HG02642 (cell line): ENCODE measurements around the gene FLRT2.

Source experiments
- ATAC-seq: cut with Tn5 transposase; IDR thresholded peaks from one replicate; pipeline ENCODE4 v1.9.1; 2021; ENCODE audit warnings: mild to moderate bottlenecking; ENCODE audit not compliant: unreplicated experiment, poor library complexity

FLRT2 gene

DNA sequence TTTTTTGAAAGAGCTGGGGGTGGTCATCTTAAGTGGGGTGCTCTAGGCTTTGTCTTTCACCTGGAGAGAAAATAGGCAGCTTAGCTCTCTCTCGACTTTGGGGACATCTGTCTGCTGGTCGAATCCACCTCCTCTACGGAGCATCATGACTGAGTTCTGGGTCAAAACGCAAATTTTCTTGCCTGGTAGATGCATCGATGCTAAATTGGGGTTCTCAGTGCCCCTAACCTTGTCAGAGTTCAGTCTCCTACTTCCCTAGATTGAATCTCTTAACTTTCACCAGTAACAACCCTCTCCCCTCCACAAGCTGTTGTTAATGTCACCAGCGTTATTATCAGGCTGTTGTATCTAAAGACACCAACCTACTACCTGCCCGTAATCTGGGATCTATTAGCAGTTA is 682 bp downstream of the FLRT2 start:
- ATAC-seq = no peak

DNA sequence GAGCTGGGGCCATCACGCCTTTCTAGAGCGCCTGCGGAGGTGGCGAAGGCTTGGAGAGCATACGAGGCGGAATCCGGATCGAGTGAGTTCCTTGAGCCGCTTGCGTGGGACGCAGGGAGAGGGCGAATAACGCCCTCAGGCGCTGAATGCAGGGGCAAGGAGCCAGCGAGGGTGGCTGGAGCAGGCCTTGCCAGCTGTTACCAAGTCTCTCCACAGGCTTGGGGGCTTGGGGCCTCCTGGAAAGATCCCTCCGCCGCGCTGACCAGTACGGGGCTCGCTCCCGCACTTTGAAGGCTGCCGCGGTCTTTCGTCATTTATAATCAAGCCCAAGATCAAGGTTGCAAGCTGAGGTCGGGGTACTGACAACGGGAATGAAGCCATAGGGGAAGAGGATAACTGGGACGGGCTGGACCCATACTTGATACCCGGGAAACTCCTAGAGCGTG is 1.2 kb downstream of the FLRT2 start:
- ATAC-seq = no peak

- no peak for ATAC-seq
Measured at GRCh38 chr14:85531587-85532373, 1.8 kb downstream of the FLRT2 start.

- ATAC-seq = no peak
Measured at GRCh38 chr14:85532374-85533022, 2.6 kb downstream of the FLRT2 start.

GRCh38 chr14:85533023-85533860 is 3.3 kb downstream of the FLRT2 start:
- no peak for ATAC-seq

DNA sequence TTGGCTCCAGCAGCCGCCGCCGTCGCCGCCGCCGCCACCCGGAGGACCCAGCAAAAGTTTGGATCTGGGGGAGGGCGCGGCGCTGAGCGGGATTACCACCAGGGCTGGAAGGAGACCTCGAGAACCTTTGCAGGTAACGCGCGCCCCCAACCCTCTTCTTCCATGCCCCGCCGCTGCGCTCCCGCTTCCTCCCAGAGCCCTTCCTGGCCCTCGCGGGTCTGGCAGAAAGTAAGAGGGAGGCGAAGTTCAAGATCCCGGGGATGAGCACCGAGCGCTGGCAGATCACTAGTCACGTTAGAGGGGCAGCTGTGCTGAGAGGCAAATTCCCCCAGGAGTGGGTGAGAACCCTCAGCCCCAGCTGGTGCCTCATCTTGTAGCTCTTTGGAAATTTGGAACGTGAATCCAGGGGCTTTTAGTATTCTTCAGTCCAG is 3.9 kb downstream of the FLRT2 start:
- ATAC-seq = no peak

- no peak for ATAC-seq
Measured at GRCh38 chr14:85534458-85535293, 4.7 kb downstream of the FLRT2 start.

- ATAC-seq = no peak
Measured at GRCh38 chr14:85535321-85535720, 5.4 kb downstream of the FLRT2 start.

DNA sequence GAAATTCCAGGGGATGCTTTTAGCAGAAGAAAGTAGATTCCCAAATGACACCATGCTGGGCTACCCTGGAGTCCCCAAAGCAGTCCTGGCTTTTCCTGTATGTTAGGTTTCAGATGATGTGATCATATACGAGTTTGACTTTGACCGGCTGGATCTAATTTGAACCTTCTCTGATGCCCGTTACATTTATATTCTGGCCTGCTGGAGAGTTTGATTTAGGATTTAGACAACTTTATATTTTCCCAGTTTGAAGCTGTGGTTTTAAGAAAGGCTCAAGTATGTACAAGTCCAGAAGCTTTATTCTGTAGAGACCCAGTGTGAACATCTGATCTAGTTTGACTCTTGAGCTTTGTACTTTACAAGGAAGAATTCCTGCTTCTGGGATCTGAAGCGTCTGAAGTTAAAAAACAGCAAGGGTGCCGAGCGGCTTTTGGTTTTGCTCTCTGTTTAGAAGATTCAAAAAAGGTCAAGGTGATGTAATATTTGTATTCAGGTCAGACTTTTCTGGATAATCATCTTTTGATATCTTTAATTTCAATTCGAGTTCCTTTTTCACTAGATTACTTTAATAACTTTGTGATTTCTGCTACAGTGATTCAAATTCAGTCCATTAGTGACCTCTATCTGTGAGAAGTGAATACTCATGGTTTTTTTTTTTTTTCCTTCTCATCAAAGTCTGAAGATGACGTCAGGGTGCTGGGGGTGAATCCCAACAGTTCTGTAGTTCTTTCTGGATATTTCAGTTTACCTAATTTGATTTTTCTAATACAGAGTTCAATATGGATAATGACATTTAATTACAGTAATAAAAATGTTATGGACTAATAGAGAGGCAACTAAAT is 6.3 kb downstream of the FLRT2 start:
- no peak for ATAC-seq

GRCh38 chr14:85536833-85537190 is 6.9 kb downstream of the FLRT2 start:
- no peak for ATAC-seq

- ATAC-seq = no peak
Measured at GRCh38 chr14:85537526-85537925, 7.6 kb downstream of the FLRT2 start.

GRCh38 chr14:85538636-85539035 is 8.7 kb downstream of the FLRT2 start:
- no peak for ATAC-seq

DNA sequence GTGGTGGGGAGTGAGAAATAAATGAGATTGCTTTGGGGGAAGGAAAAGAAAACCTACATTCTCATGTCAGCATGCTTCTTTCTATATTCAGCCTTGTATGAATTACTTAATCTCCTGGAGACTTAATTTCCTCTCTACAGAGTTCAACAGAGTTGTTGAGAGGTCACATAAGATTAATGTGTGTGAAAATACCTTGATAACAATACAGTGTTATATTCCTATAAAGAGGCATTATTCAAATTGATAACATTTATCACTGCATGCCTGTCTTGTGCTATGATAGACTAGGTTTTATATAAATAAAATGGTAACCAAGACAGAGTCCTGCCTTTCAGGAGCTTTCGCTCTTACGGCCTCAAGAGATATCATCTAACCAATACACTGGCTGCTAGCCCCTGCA is 9.6 kb downstream of the FLRT2 start:
- no peak for ATAC-seq

DNA sequence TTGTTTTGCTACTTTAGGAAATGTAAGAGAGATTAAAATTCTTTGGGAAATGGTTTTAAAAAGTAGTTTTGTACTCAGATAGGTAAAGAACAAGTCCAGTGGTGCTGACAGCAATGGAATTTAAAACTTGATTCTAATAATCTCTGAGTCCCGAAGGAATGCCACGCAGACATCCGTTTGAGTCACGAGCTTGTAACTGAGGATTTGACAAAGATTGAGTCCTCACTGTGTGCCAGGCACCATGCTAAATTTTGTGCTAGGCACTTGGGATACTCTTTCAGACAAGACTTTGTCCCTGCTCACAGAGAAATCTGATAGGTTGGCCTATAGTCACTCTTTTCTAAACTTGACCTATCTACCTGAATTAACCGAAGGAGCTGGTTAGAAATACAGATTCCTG is 12.7 kb downstream of the FLRT2 start:
- no peak for ATAC-seq

GRCh38 chr14:85545738-85546137 is 15.8 kb downstream of the FLRT2 start:
- ATAC-seq = no peak

DNA sequence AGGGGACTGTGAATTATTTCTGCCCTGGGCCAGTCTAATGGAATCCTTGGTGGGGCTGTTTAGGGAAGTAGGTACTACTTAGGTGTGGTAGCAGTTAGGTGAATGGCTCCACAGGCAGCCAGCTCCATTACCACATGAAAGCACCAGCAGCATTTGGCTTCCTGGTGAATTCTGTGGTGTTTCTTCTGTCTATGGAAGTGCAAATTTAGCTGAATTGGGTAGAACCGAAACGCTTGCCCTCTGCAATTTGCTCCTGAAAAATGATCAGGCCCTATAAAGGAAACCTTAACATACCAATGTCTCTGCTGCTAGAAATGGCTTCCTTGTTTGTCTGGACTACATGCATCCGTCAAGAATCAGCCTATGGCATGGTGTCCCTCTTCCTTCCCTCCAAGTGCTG is 16.4 kb downstream of the FLRT2 start:
- ATAC-seq = no peak

GRCh38 chr14:85549697-85550096 is 19.8 kb downstream of the FLRT2 start:
- no peak for ATAC-seq

DNA sequence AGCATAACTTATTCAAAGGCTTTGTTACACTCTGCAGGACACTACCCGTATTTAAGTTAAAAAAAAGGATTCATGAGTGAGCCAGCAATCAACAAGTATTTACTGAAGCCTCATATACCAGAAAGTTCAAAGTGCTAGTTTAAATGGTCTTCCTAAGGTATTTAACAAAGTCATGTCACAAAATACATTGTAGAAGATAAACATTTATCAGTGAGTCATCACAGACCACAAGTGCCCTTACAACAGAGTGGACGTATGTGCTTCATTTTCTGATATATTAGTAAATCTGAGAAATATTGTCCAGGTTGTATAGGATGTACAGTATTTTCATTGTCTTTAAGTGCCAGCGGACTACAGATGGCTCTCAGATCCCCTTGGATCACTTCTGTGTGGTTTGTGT is 24.2 kb downstream of the FLRT2 start:
- no peak for ATAC-seq

DNA sequence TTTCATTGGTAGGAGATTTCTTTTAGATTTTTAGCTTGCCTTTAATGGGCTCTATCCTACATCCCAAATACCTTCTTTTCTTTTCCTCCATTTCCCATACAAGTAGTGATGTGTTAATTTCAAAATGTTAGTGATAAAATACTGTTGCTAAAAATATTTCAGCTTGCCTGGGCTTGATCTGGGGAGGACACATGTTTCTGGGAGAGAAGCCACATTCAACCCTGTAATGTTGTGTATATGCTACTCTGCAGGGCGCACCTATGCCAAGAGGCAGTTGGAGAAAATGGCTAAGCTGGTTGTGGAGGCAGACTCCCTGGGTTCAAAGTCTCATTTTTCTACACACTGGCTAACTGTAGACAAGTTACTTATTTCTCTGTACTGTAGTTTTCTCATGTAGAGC is 26.3 kb downstream of the FLRT2 start:
- ATAC-seq = no peak
